ENCODE measurements around the gene FAM174C. TPM values are rescaled to one million over a fixed set of nuclear protein-coding genes. Genes with fewer than 3 reads are reported as not detected.

Gene FAM174C
- total RNA-seq, 4 donors from 2014 or later, result 14.2 to 42.2 (median 21.8) TPM

- 18% methylated on average over 7 of the region's 25 CpGs; no CpG with 5 or more reads in 1 of the 2 donors for WGBS, 2 donors (ENCODE audit: low coverage in 1 of 2)
- TF ChIP-seq EP300 (IDR thresholded peaks at IDR 0.05), result no peak
- TF ChIP-seq, protein P1, sequence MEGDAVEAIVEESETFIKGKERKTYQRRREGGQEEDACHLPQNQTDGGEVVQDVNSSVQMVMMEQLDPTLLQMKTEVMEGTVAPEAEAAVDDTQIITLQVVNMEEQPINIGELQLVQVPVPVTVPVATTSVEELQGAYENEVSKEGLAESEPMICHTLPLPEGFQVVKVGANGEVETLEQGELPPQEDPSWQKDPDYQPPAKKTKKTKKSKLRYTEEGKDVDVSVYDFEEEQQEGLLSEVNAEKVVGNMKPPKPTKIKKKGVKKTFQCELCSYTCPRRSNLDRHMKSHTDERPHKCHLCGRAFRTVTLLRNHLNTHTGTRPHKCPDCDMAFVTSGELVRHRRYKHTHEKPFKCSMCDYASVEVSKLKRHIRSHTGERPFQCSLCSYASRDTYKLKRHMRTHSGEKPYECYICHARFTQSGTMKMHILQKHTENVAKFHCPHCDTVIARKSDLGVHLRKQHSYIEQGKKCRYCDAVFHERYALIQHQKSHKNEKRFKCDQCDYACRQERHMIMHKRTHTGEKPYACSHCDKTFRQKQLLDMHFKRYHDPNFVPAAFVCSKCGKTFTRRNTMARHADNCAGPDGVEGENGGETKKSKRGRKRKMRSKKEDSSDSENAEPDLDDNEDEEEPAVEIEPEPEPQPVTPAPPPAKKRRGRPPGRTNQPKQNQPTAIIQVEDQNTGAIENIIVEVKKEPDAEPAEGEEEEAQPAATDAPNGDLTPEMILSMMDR (IDR thresholded peaks at IDR 0.05), result no peak
- no peak for TF ChIP-seq POLR2AphosphoS5 (IDR thresholded peaks at IDR 0.05)
- TF ChIP-seq POLR2A (IDR thresholded peaks at IDR 0.05), result no peak
- Histone ChIP-seq H3K9me3 (no peaks in the 10 kb centered on the region), H3K27ac (no peak overlapping the region), H3K36me3 (no peaks in the 10 kb centered on the region), H3K4me1 (peaks cover 0 to 25% (median 9%) of the 10 kb centered on the region in 3 donors), H3K27me3 (peaks cover 98% of the 10 kb centered on the region), H3K4me3 (no peak overlapping the region)
- ATAC-seq, result no peak
Observed at GRCh38 chr19:1291761-1292418, 16.6 kb downstream of the FAM174C start.

- H3K27me3 ChIP-seq, result peaks cover 91% of the 10 kb centered on the region
- H3K4me1 ChIP-seq, result peaks cover 0 to 19% (median 9%) of the 10 kb centered on the region in 3 donors
- WGBS, 2 donors (ENCODE audit: low coverage in 1 of 2), result 87 to 92% methylated on average over 6 to 9 of the region's 17 CpGs
- H3K9me3 ChIP-seq, result no peaks in the 10 kb centered on the region
- TF ChIP-seq POLR2AphosphoS5 (IDR thresholded peaks at IDR 0.05) (no peak), EP300 (IDR thresholded peaks at IDR 0.05) (no peak), POLR2A (IDR thresholded peaks at IDR 0.05) (no peak)
- TF ChIP-seq, protein P1 (IDR thresholded peaks at IDR 0.05), result no peak
- ATAC-seq, result no peak
- H3K36me3 ChIP-seq, result no peaks in the 10 kb centered on the region
- no peak overlapping the region for H3K4me3 ChIP-seq
- no peak overlapping the region for H3K27ac ChIP-seq
Observed at GRCh38 chr19:1292419-1293151, 17.3 kb downstream of the FAM174C start.

GRCh38 chr19:1293782-1294604 lies 18.7 kb downstream of the FAM174C start:
- Histone ChIP-seq H3K27me3 (peaks cover 77% of the 10 kb centered on the region), H3K4me1 (peaks cover 0 to 15% (median 9%) of the 10 kb centered on the region in 3 donors), H3K27ac (no peak overlapping the region), H3K4me3 (no peak overlapping the region), H3K9me3 (no peaks in the 10 kb centered on the region), H3K36me3 (no peaks in the 10 kb centered on the region)
- no peak for ATAC-seq
- TF ChIP-seq POLR2A (IDR thresholded peaks at IDR 0.05), result no peak
- TF ChIP-seq, protein P1 (IDR thresholded peaks at IDR 0.05), result no peak
- TF ChIP-seq POLR2AphosphoS5 (IDR thresholded peaks at IDR 0.05), result no peak
- no peak for TF ChIP-seq EP300 (IDR thresholded peaks at IDR 0.05)
- WGBS, 2 donors (ENCODE audit: low coverage in 1 of 2), result 73 to 83% methylated on average over 4 to 8 of the region's 35 CpGs

DNA sequence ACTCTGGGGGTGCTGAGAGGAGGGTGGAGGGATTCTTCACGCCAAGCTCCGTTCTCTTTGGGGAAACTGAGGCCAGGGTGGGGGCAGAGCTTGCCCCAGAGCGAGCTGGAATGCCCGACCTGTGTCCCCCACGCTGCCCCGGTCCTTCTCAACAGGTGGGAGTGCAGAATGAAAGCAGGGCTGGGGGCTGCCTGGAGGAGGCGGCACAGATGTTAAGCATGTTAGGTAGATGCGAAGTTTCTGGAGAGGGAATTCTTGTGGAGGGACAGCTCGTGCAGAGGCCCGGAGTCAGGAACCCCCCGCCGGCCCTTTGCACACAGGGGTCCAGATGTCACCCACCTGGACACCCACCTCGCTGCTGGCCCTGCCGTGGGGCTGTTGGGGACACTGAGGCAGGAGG lies 19.4 kb downstream of the FAM174C start:
- 40 to 66% methylated on average over 1 to 8 of the region's 14 CpGs for WGBS, 2 donors (ENCODE audit: low coverage in 1 of 2)
- H3K4me1 ChIP-seq, result peaks cover 0 to 15% (median 9%) of the 10 kb centered on the region in 3 donors
- no peak for ATAC-seq
- H3K4me3 ChIP-seq, result no peak overlapping the region
- TF ChIP-seq POLR2AphosphoS5 (IDR thresholded peaks at IDR 0.05) (no peak), EP300 (IDR thresholded peaks at IDR 0.05) (no peak), POLR2A (IDR thresholded peaks at IDR 0.05) (no peak)
- TF ChIP-seq, protein P1 (IDR thresholded peaks at IDR 0.05), result no peak
- H3K9me3 ChIP-seq, result no peaks in the 10 kb centered on the region
- H3K36me3 ChIP-seq, result no peaks in the 10 kb centered on the region
- peaks cover 71% of the 10 kb centered on the region for H3K27me3 ChIP-seq
- no peak overlapping the region for H3K27ac ChIP-seq
